GM18951 (cell line): ENCODE results near the gene SGO2.
"Not testable (repeated sequence)": the region's sequence is repeated elsewhere in the genome, so short reads cannot be mapped to it uniquely, and the experiment has no call there.

Experiments used
- POLR2A ChIP-seq: IDR thresholded peaks from 4 replicates; pipeline ENCODE4 v1.6.1; 2011; ENCODE audit warnings: mild to moderate bottlenecking; ENCODE audit not compliant: insufficient read length, insufficient read depth; ENCODE audit errors: extremely low read depth
- in situ Hi-C: fragments of 300-500 bp; cut with MboI; formaldehyde crosslinking; loops from one replicate; pipeline ENCODE4 v1.12.0; 2022; ENCODE audit warnings: low sequenced_read_pairs, mixed read lengths, inconsistent platforms; ENCODE audit not compliant: unreplicated experiment

The SGO2 gene

GRCh38 chr2:200625958-200626363 is 100.0 kb downstream of the SGO2 start:
- in situ Hi-C loops: no loop called here
- TF ChIP-seq POLR2A: no peak

GRCh38 chr2:200627110-200627770 is 101.2 kb downstream of the SGO2 start:
- in situ Hi-C loops: no loop called here
- TF ChIP-seq POLR2A: no peak

DNA sequence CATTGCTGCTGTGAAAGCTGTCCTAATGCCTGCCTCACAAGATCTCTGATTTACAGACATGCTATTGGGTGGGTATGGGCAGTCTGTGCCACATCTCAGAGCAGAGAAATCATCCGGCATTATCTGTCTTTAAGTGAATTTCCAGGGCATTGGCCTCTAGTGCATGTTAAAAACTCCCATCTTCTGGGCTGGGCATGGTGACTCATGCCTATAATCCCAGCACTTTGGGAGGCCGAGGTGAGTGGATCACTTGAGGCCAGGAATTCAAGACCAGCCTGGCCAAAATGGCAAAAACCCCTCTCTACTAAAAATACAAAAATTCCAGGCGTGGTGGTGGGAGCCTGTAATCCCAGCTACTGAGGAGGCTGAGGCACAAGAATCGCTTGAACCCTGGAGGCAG is 102.5 kb downstream of the SGO2 start:
- in situ Hi-C loops: not testable (repeated sequence)

- in situ Hi-C loops: no loop called here
- TF ChIP-seq POLR2A: no peak
Observed at GRCh38 chr2:200631287-200631686, 105.3 kb downstream of the SGO2 start.
